Stimulated activated CD8-positive, alpha-beta memory T cell treated with anti-CD3 and anti-CD28 coated beads, Interleukin-15, amount 100 ng/mL, for 4 hours (primary cell): Measurements from ENCODE around the gene SHH.

Experiments
- DNase-seq, 2 donors: peaks; one replicate each; pipeline ENCODE4 v3.0.0-alpha.2; 2020; ENCODE audit warnings: low read depth in 2 of 2

Gene SHH

GRCh38 chr7:155792315-155792960 is 19.8 kb downstream of the SHH start:
- no peak for DNase-seq

DNA sequence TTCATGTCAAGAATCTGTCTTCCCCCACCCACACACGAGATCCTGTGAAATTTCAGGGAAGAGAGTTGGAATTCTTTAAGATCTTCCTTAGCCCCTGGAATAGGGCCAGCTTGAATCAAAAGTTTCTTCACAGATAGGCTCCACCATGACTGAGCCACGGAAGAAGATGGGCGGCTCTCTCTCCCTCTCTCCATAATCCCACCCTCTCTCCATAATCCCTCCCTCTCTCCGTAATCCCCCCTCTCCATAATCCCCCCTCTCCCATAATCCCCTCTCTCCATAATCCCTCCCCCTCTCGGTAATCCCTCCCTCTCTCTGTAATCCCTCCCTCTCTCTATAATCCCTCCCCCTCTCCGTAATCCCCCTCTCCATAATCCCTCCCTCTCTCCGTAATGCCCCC is 20.4 kb downstream of the SHH start:
- DNase-seq: no peak

DNA sequence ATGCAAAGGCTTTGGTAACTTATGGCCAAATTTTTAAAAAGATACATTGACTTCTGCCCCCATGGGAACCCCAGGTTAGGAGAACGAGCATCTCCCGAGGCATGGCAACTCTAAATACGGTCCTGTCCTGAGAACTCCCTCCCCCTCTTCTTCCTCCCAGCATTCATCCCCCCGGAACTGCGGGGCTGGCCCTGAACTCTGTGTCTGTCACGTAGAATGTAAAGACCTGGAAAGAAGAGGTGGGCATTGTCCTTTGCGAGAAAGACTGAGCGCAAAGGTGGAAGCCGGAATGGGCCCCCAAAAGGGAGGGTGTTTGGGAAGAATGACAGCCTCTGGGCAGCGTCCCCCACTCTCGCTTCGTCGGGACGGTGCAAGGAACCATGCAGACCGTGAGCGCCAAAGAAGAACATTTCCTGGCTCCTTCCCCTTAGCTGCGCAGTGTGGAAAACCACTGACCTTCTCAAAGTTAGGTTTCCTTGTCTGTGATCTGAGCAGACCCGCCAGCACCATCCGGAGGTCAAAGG is 21.0 kb downstream of the SHH start:
- DNase-seq: no peak

DNA sequence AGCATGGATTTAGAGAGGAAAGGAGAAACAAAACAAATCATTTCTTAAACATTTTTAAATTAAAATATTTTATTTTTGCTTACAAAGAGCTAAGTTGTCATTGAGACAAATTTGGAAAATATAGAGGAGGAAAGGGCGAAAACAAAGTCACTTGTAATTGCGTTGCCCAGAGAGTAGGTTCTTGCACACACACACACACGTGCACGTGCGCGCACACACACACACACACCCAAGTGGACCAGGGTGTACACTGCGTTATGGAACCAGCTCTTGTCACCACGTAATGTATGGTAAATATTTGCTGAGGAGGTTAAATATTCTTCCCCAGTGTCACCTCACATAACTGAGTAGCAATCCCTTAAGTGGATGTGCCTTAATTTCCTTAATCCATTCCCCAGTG is 21.6 kb downstream of the SHH start:
- no peak for DNase-seq

GRCh38 chr7:155789001-155789725 is 23.1 kb downstream of the SHH start:
- DNase-seq: no peak

- DNase-seq: no peak
These were observed 23.7 kb downstream of the SHH start for GRCh38 chr7:155788616-155789000.

DNA sequence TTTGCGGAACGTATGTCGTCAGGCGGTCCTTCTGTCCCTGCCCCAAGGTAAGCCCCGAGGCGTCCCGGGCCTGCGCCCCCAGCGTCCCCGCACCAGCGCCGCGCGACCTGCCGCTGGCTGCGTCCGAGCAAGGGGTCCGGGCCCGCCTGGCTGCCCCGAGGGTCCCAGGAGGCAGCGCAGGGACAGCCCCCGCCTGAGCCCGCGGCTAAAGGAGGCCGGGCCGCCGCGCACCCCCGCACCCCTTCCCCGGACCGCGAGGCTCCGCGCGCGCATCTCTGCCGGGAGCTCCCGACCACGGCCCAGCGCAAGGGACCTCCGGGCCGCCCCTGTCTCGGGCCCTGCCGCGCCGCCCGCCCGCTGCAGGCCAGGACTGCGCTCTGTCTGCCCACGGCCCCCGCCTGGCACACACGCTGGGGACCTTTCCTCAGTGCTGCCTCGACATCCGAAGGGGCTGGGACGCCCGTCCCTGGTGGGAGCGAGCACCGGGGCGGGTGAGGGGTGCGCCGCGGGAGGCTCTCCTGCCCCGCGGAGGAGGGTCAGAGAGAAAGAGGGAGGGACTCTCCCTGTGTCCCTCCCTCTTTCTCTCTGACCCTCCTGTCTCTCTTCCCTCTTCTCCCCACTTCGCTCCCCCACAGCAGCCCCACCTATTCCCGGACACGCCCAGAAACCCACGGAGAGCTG is 25.0 kb downstream of the SHH start:
- no peak for DNase-seq

DNA sequence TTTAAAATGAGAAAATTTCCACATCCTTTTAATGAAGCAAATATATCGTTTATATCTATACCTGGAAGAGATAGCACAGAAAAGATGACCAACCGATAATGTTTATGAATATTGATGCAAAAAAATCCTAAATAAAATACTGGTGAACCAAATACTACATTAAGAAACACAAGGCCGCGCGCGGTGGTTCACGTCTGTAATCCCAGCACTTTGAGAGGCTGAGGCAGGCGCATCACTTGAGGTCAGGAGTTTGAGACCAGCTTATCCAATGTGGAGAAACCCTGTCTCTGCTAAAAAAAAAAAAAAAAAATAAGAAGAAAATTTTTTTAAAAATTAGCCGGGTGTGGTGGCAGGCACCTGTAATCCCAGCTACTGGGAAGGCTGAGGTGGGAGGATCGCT is 25.8 kb downstream of the SHH start:
- DNase-seq: no peak

- no peak for DNase-seq
These were observed 26.7 kb downstream of the SHH start for GRCh38 chr7:155785536-155785935.

- DNase-seq: no peak
These were observed 29.8 kb downstream of the SHH start for GRCh38 chr7:155782466-155782865.

DNA sequence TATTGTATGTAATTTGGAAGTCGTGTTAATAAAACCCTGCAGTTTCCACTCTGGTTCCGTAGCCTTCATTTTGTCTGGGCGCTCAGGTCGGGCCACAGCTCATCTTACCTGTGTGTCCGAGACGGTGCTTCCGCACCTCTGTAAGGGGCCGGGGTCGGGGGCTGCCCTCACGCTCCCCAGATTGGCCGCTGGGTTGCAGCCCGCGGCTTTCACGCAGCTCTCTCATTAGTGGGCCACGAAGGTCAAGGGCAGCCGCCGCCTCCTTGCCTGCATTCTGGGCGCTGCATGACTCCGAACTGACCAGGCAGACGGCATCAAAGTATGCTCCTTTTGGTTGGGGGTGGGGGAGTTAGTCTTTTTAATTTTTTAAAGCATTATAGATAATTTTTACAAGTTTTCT is 30.8 kb downstream of the SHH start:
- no peak for DNase-seq

DNA sequence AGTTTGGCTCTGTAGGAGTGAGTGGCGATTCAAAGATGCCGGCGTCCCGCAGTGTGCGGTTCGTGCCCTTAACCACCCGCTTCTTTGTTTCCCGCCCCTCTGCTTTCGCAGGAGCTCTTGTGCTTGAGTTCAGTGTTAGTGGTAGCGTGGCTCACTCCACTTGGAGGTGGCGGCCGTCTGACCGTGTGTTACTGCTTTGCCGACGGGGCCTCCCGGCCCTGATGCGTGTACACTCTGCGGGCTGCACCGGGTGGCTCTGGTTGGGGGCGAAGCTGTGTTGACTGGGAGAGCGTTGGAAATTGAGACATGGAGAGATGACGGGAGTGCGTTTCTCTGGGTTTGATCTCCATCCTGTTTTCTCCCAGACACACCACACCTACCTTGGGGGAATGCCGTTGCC is 31.4 kb downstream of the SHH start:
- DNase-seq: no peak

GRCh38 chr7:155778349-155778748 is 33.9 kb downstream of the SHH start:
- DNase-seq: no peak

DNA sequence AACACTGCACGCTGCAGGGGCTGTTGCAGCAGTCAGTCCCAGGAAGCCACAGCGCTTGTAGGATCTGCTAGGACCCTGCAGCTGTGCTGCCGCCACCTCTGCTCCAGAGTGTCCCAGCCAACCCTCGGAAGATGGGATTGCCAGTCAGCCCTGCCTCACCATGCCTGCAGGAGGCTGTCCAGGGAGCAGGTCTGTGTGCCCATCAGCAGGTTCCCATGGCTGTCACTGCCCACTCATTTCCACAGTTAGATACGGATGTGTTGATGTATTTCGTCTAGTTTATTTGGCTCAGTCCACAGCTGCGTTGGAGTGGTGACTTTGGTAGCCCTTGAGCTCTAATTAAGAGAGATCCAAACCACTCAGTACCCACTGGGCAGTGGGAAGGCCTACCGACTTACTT is 35.7 kb downstream of the SHH start:
- no peak for DNase-seq

DNA sequence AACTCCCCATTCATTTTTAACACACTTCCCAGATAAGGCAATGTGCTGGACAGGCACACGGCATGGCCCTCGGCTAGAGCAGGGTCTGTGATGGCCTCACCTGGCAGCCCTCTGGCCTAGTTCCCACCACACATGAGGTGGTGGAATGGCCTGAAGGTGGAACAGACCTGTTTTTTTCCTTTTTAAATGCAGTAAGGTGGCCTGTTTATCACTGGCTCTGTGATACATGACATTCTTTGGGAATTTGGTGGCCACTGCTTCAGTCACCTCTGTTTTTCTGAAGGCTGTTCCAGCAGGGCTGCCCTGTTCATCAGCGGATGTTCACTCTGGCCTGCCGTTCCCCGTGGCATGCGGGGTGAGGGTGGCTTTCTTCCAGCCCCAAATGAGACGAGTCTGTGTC is 36.6 kb downstream of the SHH start:
- DNase-seq: no peak

DNA sequence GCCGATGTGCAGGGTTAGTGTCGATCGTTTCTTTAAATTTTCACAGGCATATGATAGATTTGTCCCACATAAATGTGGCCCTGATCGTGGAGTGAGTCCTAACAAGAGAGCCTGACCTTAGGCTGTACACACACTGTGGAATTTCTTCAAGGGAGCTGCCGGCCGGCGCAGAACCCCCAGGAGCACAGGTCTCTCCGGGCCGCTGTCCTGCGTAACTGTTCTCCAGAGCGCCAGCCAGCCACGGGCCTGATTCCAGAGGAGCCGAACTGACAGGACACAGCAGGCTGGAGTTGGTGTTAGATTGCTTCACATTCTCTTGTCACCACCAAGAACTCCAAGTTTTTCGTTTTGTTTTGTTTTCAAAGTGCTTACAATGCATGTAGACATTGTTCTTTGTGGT is 37.3 kb downstream of the SHH start:
- DNase-seq: no peak

GRCh38 chr7:155773531-155773930 is 38.7 kb downstream of the SHH start:
- DNase-seq: no peak

- no peak for DNase-seq
These were observed 42.0 kb downstream of the SHH start for GRCh38 chr7:155770241-155770640.

GRCh38 chr7:155769701-155770100 is 42.6 kb downstream of the SHH start:
- DNase-seq: no peak

- no peak for DNase-seq
These were observed 45.0 kb downstream of the SHH start for GRCh38 chr7:155766966-155767916.

DNA sequence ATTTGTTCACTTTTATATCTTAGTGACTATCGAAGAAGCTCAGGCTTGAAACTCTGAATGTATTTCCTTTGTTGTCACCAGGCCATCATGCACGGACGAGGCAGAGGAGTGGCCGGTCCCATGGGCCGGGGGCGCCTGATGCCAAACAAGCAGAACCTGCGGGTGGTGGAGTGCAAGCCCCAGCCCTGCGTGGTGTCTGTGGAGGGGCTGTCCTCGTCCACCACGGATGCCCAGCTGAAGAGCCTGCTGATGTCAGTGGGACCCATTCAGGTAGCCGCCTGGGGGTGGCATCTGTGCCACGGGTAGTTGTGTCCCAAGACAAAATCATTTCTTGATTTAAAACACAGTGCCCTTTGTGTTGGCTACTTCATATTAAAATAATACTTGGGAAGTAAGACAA is 45.9 kb downstream of the SHH start:
- DNase-seq: no peak

GRCh38 chr7:155765458-155765857 is 46.8 kb downstream of the SHH start:
- DNase-seq: no peak
